Spleen (tissue), 7 donors: Measurements from ENCODE around the gene NUP214.

Source experiments
- CTCF ChIP-seq, 11 experiments: fragments of 200-600 bp in 7 of 11; fragments of 450-650 bp in 4 of 11; sonication (generic) in 4 of 11; IDR thresholded peaks in 8 of 11; conservative IDR thresholded peaks in 3 of 11; 1 replicate in 7 of 11; 2 replicates in 4 of 11; pipeline versions ENCODE4 v1.4.0 to v1.8.0; 2016 to 2021; ENCODE audit warnings: antibody characterized with exemption in 11 of 11, inconsistent platforms in 4 of 11, mild to moderate bottlenecking in 1 of 11
- POLR2A ChIP-seq, 3 donors: fragments of 450-650 bp; IDR thresholded peaks; one replicate each; pipeline ENCODE4 v1.5.1; 2017; ENCODE audit warnings: antibody characterized with exemption in 3 of 3, mild to moderate bottlenecking in 1 of 3
- POLR2AphosphoS5 ChIP-seq, 3 donors: sonication (generic); formaldehyde crosslinking; IDR thresholded peaks; one replicate each; pipeline ENCODE4 v1.5.1; 2017; ENCODE audit warnings: antibody characterized with exemption in 3 of 3
- donor health status: DM: no; HTN: no; CAD: no; lungs with moderate emphysema.
- donor health status: DM: no; HTN: no; CAD: no.
- donor health status: DM: no; HTN: no; CAD: no.

- no peak for TF ChIP-seq CTCF (IDR thresholded peaks at IDR 0.05 in 8 of 11, conservative IDR thresholded peaks at IDR 0.05 in 3 of 11)
- TF ChIP-seq POLR2A (IDR thresholded peaks at IDR 0.05) = no peak
- TF ChIP-seq POLR2AphosphoS5 (IDR thresholded peaks at IDR 0.05) = no peak
Measured at GRCh38 chr9:131237291-131237690, 111.9 kb downstream of the NUP214 start.
